ENCODE data around the gene SPOCK1.

The SPOCK1 gene

DNA sequence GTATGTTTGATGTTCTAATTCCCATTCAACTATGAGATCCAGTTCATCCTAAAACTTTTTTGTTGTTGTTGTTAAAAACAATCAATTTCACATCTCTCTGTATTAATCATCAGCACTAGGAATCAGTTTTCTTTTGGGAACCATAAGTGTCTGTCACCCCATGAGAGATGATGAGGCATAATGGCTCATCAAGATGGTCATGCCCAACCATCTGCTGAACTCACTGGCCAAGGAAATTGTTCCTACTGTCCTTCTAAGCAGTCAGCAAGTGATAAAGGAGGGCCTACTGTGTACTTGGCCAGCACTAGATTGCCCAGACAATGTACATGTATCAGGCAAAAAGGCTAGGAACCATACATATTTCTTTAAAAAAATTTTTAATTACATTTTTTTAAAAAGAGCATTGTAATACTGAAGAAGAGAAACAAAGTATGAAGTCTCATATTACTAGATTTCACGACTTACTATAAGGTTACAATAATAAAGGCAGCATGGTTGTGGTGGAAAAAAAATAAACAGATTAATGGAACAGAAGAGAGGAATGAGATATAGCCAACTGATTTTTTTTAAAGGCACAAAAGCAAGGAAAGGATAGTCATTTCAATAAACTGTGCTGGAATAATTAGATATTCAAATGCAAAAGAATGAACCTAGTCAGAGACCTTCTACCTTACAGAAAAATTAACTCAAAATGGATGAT is 458.3 kb downstream of the SPOCK1 start:
- DNase-seq (ENCODE audit: extremely low read depth in 1 of 2, low read depth in 1 of 2), result no peak

DNA sequence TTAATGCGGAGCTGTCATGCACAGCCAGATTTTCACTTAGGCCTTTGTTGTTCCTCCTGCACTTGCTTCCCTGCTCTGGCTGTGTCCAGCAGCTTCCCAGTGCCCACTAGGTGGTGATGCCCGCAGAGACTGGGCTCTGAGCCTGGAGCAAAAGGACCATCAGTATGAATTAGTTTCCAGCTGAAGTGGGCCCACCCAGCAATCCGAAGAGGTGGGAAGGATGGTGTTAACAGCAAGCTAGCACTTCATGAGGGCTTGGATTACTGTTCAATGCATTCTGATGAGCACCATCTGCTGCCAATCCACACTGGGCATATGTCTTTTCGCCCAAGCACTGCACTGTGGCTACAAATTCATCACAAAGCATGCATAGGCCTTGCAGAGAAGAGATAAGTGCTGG is 459.1 kb downstream of the SPOCK1 start:
- DNase-seq (ENCODE audit: extremely low read depth in 1 of 2, low read depth in 1 of 2), result no peak

DNA sequence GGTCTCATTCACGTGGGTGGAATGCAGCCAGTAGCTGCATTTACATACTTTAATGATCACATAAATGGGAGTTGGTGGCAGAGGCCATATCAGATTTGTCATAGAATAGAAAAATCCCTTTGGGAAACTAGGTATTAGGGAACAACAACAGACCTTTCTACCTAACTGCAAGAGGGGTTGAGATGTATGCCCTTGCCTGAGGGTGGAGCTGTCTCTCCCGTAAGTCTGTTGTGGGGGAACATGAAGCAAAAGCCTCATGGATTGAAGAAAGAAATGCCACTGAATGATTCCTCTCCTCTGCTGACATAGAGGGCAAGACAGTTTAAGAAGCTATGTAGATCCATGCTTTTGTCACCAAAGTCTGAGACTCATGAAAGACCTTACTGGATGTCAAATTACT is 461.3 kb downstream of the SPOCK1 start:
- DNase-seq (ENCODE audit: extremely low read depth in 1 of 2, low read depth in 1 of 2), result no peak

DNA sequence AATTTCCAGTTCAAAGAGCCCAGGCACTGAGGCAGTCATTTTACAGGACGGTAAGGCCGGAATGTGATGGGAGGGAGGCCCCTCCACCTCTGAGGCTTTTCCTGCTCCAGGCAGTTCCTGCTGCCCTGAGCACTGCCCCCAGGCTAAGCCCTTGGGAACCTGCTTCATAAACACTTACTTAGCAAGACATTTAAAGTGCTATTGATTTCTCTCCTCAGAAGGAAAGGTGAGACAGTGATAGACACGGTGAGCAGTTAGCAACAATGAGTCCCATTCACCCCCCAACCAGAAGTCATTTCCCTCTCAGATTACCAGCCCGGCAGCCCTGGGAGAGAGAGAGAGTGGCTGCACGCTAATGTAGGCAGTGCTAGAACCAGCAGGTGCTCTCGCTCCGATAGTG is 462.5 kb downstream of the SPOCK1 start:
- no peak for DNase-seq (ENCODE audit: extremely low read depth in 1 of 2, low read depth in 1 of 2)

DNA sequence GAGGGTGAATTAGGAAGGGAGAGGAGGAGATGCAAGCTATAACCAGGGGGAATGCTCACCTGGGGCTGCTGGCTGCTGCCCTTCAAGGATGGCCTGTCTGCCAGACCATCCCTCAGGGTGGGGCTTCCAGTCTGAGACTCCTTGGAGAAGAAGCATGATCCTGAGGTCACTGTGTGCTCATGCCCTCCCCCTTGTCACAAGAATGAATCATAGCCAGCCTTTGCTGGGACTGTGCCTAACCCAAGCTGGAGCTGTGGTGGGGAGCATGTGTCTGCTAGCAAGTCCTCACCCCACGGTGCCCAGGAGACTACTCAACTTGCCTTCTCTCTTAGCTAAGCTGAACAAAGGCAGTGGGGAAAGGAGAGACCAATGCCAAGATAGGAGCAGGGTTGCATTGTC is 463.6 kb downstream of the SPOCK1 start:
- DNase-seq (ENCODE audit: extremely low read depth in 1 of 2, low read depth in 1 of 2), result no peak

DNA sequence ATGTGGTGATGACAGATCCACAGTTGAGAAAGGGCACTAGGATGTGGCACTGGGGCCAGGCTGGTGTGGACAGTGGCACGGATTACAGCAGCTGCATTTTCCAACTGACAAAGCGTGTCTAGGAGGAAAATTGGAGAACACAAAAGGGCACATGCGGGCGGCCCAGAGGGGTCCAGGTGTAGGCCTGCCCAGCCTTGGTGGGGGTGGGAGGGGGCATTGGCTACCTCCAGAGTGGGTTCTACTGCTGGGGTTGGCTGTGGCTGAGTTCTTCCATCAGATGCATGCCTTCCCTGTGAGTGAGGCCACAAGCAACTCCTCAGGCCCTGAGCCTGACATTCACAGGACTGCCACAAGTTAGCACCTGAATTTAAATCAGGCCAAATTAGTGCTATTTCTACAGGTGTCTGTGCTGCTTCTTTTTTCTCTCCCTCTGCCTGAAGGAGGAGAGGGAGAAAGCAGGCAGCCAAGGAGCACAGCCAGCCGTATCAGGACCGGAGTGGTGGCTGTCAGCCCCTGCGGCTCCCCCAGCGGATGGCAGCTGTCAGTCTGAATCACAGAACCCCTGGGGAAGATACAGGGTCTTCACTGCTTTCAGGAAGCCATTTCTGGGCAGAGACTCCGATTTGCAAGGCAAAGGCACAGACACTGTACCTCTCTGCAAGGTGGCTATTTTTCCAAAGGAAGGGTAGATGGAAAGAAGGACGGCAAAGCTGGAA is 464.2 kb downstream of the SPOCK1 start:
- no peak for DNase-seq (ENCODE audit: extremely low read depth in 1 of 2, low read depth in 1 of 2)

DNA sequence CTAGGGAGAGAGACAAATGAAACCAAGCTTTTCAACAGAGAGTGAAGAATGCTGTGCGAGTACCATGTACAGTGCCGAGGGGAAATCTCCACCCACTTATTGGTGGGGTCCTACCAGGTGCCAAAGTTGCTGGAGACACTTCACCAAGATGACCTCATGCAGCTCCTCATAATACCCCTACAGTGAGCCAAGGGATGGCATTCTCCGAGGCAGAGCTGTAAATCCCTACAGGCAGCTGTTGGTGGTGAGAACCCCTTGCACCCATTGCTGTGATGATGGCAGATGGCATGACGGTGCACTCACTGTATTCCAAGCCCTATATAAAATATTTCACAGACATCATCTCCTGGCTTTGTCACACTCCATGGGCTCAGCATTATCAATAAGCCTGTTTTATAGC is 464.9 kb downstream of the SPOCK1 start:
- no peak for DNase-seq (ENCODE audit: extremely low read depth in 1 of 2, low read depth in 1 of 2)

DNA sequence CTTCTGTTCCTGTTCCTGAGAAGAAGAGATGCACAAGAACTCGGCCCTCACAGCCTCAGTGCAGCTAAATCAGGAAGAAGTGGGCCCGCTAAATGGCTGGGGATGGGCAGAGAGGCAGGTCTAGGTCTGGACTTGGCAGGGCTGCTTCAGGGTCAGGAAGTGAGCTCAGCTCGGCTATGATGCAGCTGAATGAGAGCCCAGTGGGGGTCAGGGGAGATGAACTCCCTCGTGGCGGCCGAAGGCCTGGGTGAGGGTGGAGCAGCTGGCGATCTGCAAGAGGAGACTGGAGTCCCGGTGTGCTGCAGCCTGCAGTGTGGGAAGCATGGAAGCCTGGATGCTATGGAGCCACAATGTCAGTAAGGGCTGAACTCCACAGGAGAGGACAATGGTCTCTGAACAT is 466.2 kb downstream of the SPOCK1 start:
- DNase-seq (ENCODE audit: extremely low read depth in 1 of 2, low read depth in 1 of 2), result no peak

DNA sequence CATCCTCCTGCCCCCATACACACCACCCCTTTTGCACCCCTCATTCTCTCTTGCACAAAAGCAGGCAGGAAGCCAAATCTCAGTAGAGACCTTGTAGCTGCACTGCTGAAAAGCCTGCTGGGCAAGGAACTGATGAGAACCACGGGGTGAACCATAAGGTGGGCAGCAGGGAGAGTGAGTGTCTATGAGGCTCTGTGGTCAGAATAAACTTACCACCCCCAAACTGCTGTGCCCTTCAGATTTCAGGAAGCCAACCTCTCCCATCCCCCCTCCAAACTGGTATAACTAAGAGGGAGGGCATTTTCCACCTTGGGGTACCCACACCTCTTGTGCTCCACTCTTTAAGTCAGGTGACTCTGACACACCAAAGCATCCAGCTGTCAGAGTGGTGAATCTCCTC is 471.4 kb downstream of the SPOCK1 start:
- no peak for DNase-seq (ENCODE audit: extremely low read depth in 1 of 2, low read depth in 1 of 2)

DNA sequence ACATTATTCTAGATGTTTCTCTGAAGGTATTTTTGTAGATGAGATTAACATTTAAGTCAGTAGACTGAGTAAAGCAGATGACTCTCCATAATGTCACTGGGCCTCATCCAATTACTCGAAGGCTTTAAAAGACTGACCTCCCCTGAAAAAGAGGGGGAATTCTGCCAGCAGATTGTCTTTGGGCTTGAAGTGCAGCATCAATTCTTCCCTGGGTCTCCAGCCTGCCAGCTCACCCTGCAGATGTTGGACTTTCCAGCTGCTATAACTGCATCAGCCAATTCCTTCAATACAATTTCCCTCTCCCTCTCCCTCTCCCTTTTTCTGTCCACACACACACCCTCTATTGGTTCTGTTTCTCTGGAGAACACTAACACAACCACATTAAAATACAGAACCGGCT is 472.8 kb downstream of the SPOCK1 start:
- no peak for DNase-seq (ENCODE audit: extremely low read depth in 1 of 2, low read depth in 1 of 2)

DNA sequence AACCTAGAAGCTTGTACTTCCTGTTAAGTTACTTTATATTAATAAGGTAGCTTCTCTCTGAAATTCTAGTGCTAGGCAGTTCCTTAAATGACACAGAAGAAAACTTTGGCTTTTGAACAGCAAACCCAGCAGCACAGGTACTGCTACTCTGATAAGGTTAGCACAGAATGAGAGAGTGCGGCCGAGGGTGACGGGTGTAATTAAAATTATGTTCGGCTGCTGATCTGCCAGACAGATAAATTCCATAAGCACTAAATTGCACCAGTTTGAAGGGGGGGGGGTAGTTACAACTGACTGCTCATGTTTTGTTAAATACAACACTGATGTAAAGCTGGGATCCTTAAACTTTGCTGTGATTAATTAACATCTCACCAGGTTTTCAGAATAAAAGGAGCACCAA is 475.1 kb downstream of the SPOCK1 start:
- no peak for DNase-seq (ENCODE audit: extremely low read depth in 1 of 2, low read depth in 1 of 2)

DNA sequence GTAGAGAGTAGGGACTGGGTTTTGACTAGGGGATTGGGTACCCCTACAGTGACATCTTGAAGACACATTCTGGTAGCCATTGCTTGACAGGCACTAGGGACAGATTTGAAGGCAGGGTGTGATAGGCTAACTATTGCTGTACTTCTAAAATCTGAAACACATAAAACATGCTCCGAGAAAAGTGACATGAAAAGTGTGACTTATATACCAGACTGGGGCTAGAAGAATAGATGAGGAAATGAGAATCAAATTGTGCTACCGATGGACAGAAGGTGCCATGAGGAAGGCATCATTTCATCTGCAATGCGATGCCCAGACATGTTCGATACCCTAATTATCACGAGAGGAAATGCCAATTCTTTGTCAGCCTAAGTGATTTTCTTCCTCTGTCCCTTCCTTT is 475.8 kb downstream of the SPOCK1 start:
- DNase-seq (ENCODE audit: extremely low read depth in 1 of 2, low read depth in 1 of 2), result no peak

DNA sequence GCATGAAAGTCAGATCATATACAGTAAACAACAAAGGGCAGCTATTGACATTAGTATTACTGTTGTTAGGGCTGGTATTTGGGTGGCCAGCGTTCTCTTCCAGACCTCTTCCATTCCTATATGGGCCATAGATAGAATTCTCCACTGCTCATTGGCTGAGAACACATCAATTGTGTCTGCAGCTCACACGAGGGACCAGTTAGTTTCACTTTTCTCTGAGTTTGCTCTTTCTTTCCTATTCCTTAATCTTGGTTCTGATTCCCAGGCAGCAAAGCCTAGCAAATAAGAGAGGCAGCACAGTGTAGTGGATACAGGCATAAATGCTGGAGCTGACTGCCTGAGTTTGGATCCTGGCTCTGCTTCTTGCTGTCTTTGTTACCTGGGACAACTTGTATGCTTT is 476.4 kb downstream of the SPOCK1 start:
- DNase-seq (ENCODE audit: extremely low read depth in 1 of 2, low read depth in 1 of 2), result no peak

DNA sequence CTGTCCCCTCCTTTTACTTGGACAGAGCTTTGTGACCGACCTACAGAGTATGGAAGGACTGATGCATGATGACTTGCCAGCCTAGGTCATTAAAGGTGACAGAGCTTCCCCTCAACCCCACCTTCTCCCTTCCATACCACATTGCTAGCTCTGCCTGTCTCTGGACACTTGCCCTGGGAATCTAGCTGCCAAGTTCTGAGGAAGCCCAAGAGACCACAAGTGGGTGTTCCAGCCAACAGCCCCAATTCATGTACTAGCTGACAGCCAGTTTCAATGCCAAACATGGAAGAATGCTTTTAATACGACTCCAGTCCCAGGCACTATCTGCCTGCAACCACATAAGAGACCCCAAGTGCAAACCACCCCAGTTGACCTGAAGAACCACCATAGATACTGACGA is 477.1 kb downstream of the SPOCK1 start:
- DNase-seq (ENCODE audit: extremely low read depth in 1 of 2, low read depth in 1 of 2), result no peak

DNA sequence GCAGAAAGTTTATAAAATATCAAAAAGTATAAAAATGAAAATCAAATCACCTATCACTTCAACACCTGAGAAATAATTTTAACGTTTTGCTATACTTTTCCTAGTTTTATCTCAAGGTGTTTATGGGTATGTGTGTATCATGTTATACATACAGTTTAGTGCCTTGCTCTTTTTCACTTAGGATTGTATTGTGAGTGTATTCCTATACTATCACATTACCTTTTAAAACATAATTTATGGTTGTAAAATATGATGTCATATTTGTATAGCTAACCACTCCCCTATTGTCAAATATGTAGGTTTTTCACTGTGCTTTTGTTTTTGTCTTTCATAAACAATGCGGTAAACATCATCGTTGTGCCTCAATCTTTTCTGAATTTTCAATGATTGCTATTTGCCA is 479.9 kb downstream of the SPOCK1 start:
- no peak for DNase-seq (ENCODE audit: extremely low read depth in 1 of 2, low read depth in 1 of 2)

DNA sequence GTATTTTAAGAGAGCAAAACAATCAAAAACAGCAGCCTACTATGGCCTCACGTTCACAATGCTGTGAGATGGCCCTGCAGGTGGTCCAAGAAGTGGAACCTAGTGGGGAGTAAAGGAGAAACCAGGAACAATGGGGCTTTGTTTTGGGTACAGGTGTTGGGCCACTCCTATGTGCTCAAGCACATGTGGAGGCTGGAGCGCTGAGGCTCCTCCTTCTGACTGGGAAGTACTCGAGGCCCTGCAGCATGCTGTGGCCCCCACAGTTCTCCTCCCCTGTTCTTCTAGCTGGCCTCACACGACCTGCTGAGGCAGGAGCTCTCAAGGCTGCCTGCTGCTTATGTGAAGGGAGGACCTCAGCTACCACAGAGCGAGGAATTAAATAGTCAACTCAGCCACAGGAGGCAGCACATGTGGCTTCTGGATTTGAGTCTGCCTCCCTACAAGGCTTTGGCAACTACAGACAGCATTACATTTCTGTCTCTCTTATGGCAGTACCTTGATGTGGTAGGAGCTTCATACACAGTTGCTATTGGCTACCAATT is 482.3 kb downstream of the SPOCK1 start:
- DNase-seq (ENCODE audit: extremely low read depth in 1 of 2, low read depth in 1 of 2), result no peak

DNA sequence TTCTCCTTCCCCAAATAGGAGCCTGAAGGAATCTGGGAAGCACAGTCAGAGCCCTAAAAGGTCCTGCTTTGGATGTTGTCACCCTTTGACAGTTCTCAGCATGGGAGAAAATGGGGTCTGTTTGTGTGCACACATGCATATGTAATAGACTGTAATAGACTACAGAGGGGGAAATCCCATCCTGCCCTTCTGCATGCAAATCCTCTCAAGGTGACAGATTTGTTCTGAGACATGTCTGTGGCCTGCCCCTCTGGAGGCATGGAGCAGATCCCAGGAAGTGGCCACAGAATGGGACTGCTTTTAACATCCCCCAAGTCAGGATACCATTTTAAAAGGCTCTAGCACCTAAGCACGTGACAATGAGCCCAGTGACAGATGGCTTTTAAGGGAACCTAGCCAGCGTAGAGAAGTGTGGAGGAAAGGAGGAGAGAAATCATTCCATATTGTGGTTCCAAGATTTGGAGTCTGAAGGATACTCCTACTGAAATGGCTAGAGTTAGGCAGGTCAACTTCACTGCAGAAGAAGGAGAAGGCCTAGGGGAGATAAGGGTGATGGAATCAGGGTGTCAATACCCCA is 483.5 kb downstream of the SPOCK1 start:
- no peak for DNase-seq (ENCODE audit: extremely low read depth in 1 of 2, low read depth in 1 of 2)

DNA sequence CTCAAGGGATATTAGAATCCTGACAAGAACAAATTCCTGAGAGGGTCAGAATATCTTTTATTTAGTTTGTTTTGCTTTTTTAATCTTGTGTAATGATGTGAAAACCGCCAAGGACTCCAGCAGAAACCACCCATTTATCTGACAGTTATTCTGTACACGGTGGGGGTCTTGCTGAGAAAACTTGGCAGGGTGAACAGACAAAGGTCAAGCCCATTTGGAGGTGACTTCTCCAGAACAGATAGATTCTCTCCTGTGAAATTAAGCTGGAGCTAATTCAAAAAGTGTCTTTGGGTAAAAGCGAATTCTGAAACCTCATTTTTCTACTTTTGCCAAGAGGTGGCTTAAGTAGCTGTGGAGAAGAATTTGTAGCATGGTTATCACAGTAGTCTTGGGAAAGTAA is 484.4 kb downstream of the SPOCK1 start:
- DNase-seq (ENCODE audit: extremely low read depth in 1 of 2, low read depth in 1 of 2), result no peak

DNA sequence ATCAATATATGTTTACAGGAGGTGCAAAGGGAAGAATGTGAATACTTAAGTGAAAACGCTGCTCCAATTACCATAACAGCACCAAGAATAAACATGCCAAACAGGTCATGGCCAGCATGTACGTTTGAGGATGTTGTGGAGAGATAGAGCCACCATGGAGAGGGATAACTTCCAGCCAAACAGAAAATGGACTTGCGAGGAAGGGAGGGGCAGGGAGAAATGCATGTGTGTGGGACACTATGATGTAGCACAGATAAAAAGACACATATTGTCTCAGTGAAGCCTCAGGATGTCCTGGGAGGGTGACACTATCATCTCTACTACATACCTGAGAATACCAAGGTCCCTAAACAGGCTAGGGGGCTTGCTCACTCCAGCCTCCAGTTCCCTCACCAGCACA is 488.9 kb downstream of the SPOCK1 start:
- no peak for DNase-seq (ENCODE audit: extremely low read depth in 1 of 2, low read depth in 1 of 2)

DNA sequence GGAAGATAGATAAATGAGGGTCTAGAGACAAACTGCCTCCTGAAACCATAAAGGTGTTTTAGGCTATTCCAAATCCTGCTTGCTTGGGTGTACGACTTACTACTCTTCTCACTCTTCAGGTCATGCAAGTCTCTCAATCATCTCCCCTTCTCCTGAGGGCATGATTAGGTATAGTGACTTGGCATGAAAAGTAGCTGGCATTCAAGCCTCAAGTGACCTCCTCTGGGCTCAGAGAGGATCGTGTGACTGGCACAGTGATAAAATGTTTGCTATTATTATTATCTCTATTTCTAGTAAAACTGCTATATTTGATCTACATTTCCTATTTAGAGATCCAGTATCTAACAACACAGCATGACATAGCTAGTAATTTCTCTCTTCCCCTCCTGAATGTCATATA is 494.8 kb downstream of the SPOCK1 start:
- no peak for DNase-seq (ENCODE audit: extremely low read depth in 1 of 2, low read depth in 1 of 2)

DNA sequence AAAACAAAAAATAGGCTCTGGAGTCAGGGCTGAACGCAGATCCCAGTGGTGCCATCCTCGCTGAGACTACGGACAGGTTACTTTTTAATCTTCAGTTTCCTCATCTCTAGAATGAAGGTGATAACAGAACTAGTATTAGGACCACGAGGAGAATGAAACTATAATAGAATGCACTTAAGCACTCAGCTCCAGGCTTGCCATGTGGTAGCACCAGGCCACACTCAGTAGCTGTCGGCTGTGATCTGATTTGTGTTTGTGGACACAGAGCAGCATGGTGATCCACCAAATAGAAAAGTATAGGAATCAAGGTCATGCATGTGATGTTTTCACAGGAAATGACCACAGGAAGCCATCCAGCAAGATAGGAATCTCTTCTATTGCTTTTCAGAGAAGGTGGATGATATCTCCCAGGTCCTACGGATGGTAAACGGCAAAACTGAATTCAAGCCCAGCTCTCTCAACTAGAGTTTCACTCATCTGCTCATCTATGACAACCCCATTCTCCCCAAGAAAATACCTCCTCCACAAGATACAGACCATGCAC is 498.0 kb downstream of the SPOCK1 start:
- no peak for DNase-seq (ENCODE audit: extremely low read depth in 1 of 2, low read depth in 1 of 2)

DNA sequence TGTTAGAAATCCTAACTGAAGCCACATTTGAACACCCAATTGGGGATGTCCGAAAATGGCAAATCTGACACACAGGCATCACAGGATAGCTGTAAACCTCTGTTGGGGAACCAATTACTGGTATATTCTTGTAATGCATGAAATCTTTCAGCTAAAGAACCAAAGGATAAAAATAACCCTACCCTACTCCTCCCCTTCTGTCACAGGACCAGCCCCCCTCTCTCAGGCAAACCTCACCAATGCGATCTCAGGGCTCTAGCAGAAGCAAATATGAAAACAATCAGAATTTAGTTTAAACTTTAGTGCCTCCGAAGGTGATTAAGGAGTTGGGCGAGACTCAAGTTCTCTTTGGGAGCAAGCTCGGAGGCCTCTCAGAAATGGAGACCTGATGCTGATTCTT is 499.3 kb downstream of the SPOCK1 start:
- DNase-seq (ENCODE audit: extremely low read depth in 1 of 2, low read depth in 1 of 2), result no peak

Measured in stimulated activated CD8-positive, alpha-beta memory T cell treated with anti-CD3 and anti-CD28 coated beads, Interleukin-7, amount 100 ng/mL, for 48 hours (primary cell).